ENCODE data around the gene PITPNM1.
"Not testable (repeated sequence)": the region's sequence is repeated elsewhere in the genome, so short reads cannot be mapped to it uniquely, and the experiment has no call there.

PITPNM1 gene

DNA sequence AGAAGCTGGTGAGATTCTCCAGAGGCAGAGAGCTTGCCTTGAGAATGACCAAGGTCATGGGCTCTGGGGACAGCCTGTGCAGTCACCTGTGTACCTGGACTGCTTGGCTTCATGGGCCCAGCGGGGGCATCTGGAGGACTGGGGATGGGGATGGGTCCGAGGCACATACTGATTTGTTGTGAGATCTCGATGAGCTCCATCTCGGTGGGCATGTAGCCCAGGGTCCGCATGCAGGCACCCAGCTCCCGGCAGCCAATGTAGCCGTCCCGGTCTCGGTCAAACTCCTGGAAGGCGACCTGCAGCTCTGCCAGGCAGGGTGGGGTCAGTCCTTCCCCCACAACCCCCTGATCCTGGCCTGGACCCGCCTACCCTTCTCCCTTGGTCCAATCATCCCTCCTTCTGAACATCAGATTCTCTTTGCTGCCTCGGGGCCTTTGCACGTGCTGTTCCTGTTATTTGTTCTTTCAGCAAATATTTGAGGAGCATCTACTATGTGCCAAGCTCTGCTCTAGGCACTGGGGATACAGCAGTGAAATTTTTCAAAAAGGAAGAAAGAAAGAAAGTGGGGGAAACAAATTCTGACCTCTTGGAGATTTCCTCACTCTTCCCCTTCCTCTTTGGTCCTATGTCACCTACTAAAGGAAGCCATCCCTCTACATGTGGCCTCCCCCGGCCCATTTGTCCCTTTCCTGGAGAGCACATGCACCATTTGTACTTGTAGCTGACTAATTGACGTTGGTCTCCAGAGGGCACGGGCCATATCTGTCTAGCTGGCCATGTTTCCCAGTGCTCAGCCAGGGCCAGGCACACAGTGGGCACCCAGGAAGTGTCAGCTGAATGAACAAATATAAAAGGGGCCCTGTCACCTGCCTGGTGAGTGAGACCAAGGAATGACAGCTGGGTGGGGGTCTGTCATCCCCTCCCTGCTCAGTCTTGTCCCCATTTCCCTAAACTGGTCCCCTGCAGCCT, 16.0 kb upstream of the PITPNM1 start:
- CTCF ChIA-PET: interaction anchor here (1.0 to 1.3 kb wide), 2 partner anchors 9 to 16 kb away, joined by 3 read pairs; partner anchors contain the start of gene PITPNM1
- DNase-seq (ENCODE audit: extremely low spot score): no peak
- POLR2A ChIA-PET: interaction anchor here (0.6 kb wide), 1 partner anchor 130 kb away, joined by 4 read pairs; the partner anchor contains the start of gene ACY3

DNA sequence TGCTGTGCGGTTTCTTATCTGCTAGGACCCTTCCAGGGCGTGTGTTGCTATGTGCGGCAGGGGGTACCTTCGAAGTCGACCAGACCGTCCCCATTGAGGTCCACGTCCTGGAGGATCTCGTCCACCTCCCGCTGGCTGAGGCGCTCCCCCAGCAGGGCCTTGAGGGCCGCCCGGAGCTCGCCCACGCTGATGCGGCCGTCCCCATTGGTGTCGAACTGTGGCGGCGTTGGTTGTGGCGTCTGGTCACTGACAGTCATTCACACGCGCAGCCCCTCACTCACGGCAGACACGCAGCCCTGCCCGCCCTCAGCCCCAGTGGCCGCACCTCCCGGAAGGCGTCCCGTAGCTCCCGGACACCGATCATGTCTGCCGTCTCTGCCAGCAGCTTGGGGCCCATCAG, 14.6 kb upstream of the PITPNM1 start:
- TF ChIP-seq, protein P1, sequence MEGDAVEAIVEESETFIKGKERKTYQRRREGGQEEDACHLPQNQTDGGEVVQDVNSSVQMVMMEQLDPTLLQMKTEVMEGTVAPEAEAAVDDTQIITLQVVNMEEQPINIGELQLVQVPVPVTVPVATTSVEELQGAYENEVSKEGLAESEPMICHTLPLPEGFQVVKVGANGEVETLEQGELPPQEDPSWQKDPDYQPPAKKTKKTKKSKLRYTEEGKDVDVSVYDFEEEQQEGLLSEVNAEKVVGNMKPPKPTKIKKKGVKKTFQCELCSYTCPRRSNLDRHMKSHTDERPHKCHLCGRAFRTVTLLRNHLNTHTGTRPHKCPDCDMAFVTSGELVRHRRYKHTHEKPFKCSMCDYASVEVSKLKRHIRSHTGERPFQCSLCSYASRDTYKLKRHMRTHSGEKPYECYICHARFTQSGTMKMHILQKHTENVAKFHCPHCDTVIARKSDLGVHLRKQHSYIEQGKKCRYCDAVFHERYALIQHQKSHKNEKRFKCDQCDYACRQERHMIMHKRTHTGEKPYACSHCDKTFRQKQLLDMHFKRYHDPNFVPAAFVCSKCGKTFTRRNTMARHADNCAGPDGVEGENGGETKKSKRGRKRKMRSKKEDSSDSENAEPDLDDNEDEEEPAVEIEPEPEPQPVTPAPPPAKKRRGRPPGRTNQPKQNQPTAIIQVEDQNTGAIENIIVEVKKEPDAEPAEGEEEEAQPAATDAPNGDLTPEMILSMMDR (IDR thresholded peaks at IDR 0.05; ENCODE audit: control extremely low read depth, extremely low read depth, low read depth, missing control alignments): no peak
- ChIA-PET POLR2A (no interaction called here), CTCF (no interaction called here)
- no peak for DNase-seq (ENCODE audit: extremely low spot score)

More for the DNA sequence above, 16.0 kb upstream of the PITPNM1 start:
- TF ChIP-seq, protein P1 (IDR thresholded peaks at IDR 0.05; ENCODE audit: control extremely low read depth, extremely low read depth, low read depth, missing control alignments): no peak

DNA sequence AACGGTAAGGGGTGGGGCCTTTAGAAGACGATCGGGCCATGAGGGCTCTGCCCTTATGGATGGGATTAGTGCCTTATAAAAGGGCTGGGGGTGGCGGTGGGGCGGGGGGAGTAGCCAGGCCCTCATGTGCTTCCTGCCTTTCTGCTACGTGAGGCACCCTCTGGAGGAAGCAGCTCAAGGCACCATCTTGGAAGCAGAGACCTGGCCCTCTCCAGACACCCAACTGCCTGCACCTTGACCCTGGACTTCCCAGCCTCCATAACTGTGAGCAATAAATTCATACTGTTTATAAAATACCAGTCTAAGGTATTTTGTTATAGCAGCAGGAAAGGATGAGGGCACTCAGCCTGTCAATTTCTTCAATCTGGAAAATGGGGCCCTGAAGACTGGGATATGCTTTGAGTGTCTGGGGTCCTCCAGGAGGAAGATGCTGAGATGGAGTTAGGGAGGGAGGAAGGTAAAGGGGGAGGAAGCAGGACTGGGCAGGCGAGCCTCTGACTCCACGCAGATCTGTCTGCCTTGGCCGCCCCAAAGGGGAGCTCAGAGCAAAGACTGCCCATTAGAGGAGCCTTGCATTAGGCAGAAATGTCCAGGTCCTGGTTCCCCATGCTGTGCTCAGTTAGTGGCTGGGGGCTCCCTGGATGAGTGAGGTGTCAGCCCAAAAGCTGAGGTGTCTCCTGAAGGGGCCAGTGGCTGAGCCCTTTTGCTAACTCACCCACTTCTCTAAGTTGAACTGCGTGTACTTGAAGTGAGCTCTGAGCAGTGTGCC, 12.8 kb upstream of the PITPNM1 start:
- ChIA-PET POLR2A (no interaction called here), CTCF (interaction anchor here (1.0 to 1.2 kb wide), 2 partner anchors 12 to 24 kb away, joined by 3 to 4 read pairs; no protein-coding TSS in a partner anchor)
- TF ChIP-seq, protein P1 (IDR thresholded peaks at IDR 0.05; ENCODE audit: control extremely low read depth, extremely low read depth, low read depth, missing control alignments): no peak
- no peak for DNase-seq (ENCODE audit: extremely low spot score)

DNA sequence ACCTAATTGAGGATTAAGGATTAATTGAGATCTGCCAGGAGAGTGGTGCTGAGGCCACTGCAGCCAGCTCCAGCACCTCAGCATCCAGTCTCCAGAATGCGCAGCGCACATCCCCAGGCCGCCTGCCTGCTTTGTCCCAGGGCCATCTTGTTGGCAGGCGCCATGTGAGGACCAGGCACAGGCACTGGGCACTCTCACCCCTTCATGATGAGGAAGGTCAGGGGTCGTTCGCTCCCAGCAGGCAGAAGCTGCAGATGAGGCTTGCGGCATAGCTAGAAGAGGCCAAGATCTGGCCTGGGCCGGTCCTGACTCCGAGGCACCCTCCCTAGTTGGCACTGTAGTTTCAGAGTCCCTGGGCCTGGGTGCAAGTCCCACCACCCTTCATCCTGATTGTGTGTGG, 11.6 kb upstream of the PITPNM1 start:
- CTCF ChIA-PET: no interaction called here

DNA sequence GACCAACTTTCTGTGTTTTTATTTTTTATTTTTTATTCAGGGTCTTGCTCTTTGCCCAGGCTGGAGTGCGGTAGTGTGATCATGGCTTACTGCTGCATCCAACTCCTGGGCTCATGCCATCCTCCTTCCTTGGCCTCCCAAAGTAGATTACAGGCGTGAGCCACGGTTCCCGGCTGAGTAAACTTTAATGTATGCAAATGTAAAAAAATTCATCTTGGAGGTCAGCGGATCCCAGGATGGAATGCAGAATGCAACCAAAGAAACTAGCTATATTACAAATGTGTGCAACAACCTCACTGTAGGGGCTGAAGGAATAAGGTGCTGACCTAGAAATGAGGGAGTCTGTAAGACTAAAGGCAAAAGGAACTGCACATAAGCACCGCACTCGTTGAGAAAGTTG, 9.0 kb upstream of the PITPNM1 start:
- POLR2A ChIA-PET: no interaction called here
- no peak for DNase-seq (ENCODE audit: extremely low spot score)
- CTCF ChIA-PET: no interaction called here
- TF ChIP-seq, protein P1 (IDR thresholded peaks at IDR 0.05; ENCODE audit: control extremely low read depth, extremely low read depth, low read depth, missing control alignments): no peak

More for the DNA sequence above, 11.6 kb upstream of the PITPNM1 start:
- POLR2A ChIA-PET: no interaction called here
- TF ChIP-seq, protein P1 (IDR thresholded peaks at IDR 0.05; ENCODE audit: control extremely low read depth, extremely low read depth, low read depth, missing control alignments): no peak
- DNase-seq (ENCODE audit: extremely low spot score): no peak

DNA sequence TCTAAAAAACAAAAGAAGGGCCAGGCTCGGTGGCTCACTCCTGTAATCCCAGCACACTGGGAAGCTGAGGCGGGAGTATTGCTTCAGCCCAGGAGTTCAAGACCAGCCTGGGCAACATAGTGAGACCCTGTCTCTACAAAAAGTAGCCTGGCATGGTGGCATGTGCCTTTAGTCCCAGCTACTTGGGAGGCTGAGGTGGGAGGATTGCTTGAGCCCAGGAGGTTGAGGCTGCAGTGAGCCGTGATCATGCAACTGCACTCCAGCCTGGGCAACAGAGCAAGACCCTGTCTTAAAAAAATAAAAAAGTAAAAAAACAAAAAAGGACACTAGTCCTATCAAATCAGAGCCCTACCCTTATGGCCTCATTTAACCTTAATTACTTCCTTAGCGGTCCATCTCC, 6.4 kb upstream of the PITPNM1 start:
- CTCF ChIA-PET: interaction anchor here (1.0 to 1.3 kb wide), 2 partner anchors 10 to 161 kb away, joined by 3 read pairs; no protein-coding TSS in a partner anchor
- POLR2A ChIA-PET; DNase-seq (ENCODE audit: extremely low spot score): not testable (repeated sequence)

Data from GM10248 (cell line).